Measurements from ENCODE around the gene ASB8. TPM values are rescaled to one million over a fixed set of nuclear protein-coding genes. Genes with fewer than 3 reads are reported as not detected.

ASB8 gene
- total and polyA plus RNA-seq, 2 of the 4 experiments (the other 2 are of a cell fraction): 22.9 to 26.7 TPM

DNA sequence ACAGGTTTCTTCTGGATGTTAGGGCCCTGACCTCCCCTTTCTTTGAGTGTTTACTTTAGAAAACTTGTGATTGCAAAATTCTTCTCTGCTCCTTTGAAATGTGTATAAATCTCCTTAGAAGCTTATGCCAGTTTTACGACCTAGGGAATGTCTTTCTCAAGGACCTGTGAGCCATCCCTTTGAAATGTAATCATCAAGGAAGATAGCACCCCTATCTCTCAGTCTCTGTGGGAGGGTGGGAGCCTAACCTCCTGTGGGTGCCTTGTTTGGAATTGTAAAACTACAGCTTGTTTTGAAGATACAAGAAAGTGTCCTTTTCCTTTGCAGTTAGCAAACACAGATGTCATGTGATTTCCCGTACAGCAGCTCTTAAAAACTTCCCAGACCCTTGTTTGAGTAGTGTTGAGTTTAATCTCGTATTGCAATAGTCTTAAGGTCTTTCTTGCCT lies 42.5 kb upstream of the ASB8 start:
- ChIA-PET POLR2A (ENCODE audit: unreplicated experiment) (no interaction called here), CTCF (interaction anchor here (1.4 to 3.8 kb wide), 2 partner anchors 10 to 17 kb away, joined by 5 to 18 read pairs; partner anchors contain the start of gene CCDC184)
- Histone ChIP-seq H4K5ac (ENCODE audit: low read depth, low read length) (no peak overlapping the region), H3K4ac (ENCODE audit: low read depth, low read length) (no peak overlapping the region), H2BK120ac (ENCODE audit: low read depth, low read length) (no peak overlapping the region; the same call in 1 of the 2 replicates), H3K23ac (ENCODE audit: low read depth, low read length) (no peak overlapping the region; the same call in 1 of the 2 replicates), H3K36me3 (ENCODE audit: control insufficient read depth, insufficient read depth, low read length) (no peaks in the 10 kb centered on the region), H3K4me2 (ENCODE audit: low read depth, low read length) (peak overlapping the region; percentile 90), H3K18ac (ENCODE audit: low read depth, low read length) (no peak overlapping the region; the same call in 1 of the 2 replicates), H3K9me1 (ENCODE audit: insufficient read depth, low read length) (peaks cover 3% of the 10 kb centered on the region; the same call in 1 of the 2 replicates), H2BK5ac (ENCODE audit: low read depth, low read length, poor library complexity, severe bottlenecking) (peak overlapping the region; percentile 87), H2BK20ac (ENCODE audit: low read depth, low read length) (no peak overlapping the region), H2BK15ac (ENCODE audit: low read depth, low read length) (no peak overlapping the region), H3K27me3 (ENCODE audit: control insufficient read depth, insufficient read depth, low read length) (no peaks in the 10 kb centered on the region; the same call in none of the 2 replicates), H3K79me1 (ENCODE audit: low read depth in 1 of 2, low read length in 2 of 2) (peaks cover 0 to 8% of the 10 kb centered on the region in 2 experiments; a peak in 2 of 4 replicates), H4K20me1 (ENCODE audit: insufficient read depth, low read length) (no peaks in the 10 kb centered on the region), H4K91ac (ENCODE audit: insufficient read depth, low read depth, low read length) (no peak overlapping the region), H2AFZ (replicated peaks; ENCODE audit: low read length, poor library complexity) (no peak overlapping the region), H3K14ac (replicated peaks; ENCODE audit: low read depth, low read length) (no peak overlapping the region), H4K8ac (ENCODE audit: low read depth in 2 of 2, low read length in 2 of 2) (peak overlapping the region; percentile 9 to 12; a peak in 2 of 4 replicates), H2AK5ac (ENCODE audit: low read depth, low read length) (no peak overlapping the region), H3K9me3 (ENCODE audit: control insufficient read depth, insufficient read depth, low read length) (no peaks in the 10 kb centered on the region), H3K56ac (ENCODE audit: extremely low read depth, insufficient read depth, low read length) (no peak overlapping the region), H3K9ac (ENCODE audit: low read depth, low read length) (no peak overlapping the region), H3K27ac (ENCODE audit: insufficient read depth, low read length) (peak overlapping the region; percentile 95; the same call in 1 of the 2 replicates), H3K4me3 (ENCODE audit: insufficient read depth, low read depth, low read length) (no peak overlapping the region), H3K4me1 (ENCODE audit: control insufficient read depth, insufficient read depth, low read length) (peaks cover 6% of the 10 kb centered on the region; the same call in 1 of the 2 replicates), H2AK9ac (replicated peaks; ENCODE audit: low read depth, low read length, poor library complexity) (no peak overlapping the region)
- BruUV-seq (replicated peaks): no TSS peak
- in situ Hi-C loops (cut with MboI; ENCODE audit: low sequenced_read_pairs): no loop called here
- DNase-seq (peak; percentile 68), ATAC-seq (ENCODE audit: low read depth) (peak; percentile 42)
- WGBS, 2 experiments (ENCODE audit: extremely low coverage in 2 of 2, insufficient read length in 1 of 2): no CpG with 5 or more reads among the region's 3 CpGs
- intact Hi-C loops (cut with micrococcal nuclease): loop anchor here (5.0 kb wide), 2 partner anchors 153 to 613 kb away; partner anchors contain the start of gene ZNF641
- TF ChIP-seq FOS (IDR thresholded peaks at IDR 0.05; ENCODE audit: low read depth, low read length) (peak; percentile 32; the same call in 1 of the 2 replicates), CEBPB (IDR thresholded peaks at IDR 0.05; ENCODE audit: low read depth, low read length) (peak; percentile 73), MAZ (IDR thresholded peaks at IDR 0.05; ENCODE audit: borderline replicate concordance, low read depth, low read length) (no peak), USF2 (IDR thresholded peaks at IDR 0.05; ENCODE audit: low read depth, low read length) (no peak), RCOR1 (IDR thresholded peaks at IDR 0.05; ENCODE audit: insufficient replicate concordance, low read length) (no peak), RFX5 (IDR thresholded peaks at IDR 0.05; ENCODE audit: low read depth, low read length) (no peak)
- dilution Hi-C loops (cut with HindIII; ENCODE audit: low sequenced_read_pairs, unreplicated experiment): no loop called here

Measured in IMR-90 (cell line).